ENCODE results near the gene MCM5. TPM values are rescaled to one million over a fixed set of nuclear protein-coding genes. Genes with fewer than 3 reads are reported as not detected.

MCM5 gene
- total and polyA plus RNA-seq, 2 experiments from 2014 or later: 26.2 to 82.1 TPM

GRCh38 chr22:35386670-35387288, 13.2 kb upstream of the MCM5 start:
- DNase-seq (ENCODE audit: low read depth in 1 of 2, low spot score in 1 of 2): no peak
- Histone ChIP-seq H3K36me3 (no peaks in the 10 kb centered on the region), H3K9me3 (ENCODE audit: low read depth) (no peaks in the 10 kb centered on the region), H3K27me3 (no peaks in the 10 kb centered on the region), H3K4me1 (ENCODE audit: low read depth) (no peaks in the 10 kb centered on the region), H3K27ac (no peak overlapping the region), H3K4me3 (no peak overlapping the region)
- no peak for TF ChIP-seq CTCF (IDR thresholded peaks at IDR 0.05; ENCODE audit: low read depth, low read length)

GRCh38 chr22:35390933-35391332, 9.0 kb upstream of the MCM5 start:
- TF ChIP-seq CTCF (IDR thresholded peaks at IDR 0.05; ENCODE audit: low read depth, low read length): no peak
- no peaks in the 10 kb centered on the region for H3K27me3 ChIP-seq
- no peak overlapping the region for H3K27ac ChIP-seq
- no peaks in the 10 kb centered on the region for H3K36me3 ChIP-seq
- no peaks in the 10 kb centered on the region for H3K9me3 ChIP-seq (ENCODE audit: low read depth)
- H3K4me1 ChIP-seq (ENCODE audit: low read depth): no peaks in the 10 kb centered on the region
- no peak overlapping the region for H3K4me3 ChIP-seq
- DNase-seq (ENCODE audit: low read depth in 1 of 2, low spot score in 1 of 2): no peak

- no peaks in the 10 kb centered on the region for H3K9me3 ChIP-seq (ENCODE audit: low read depth)
- H3K27me3 ChIP-seq: no peaks in the 10 kb centered on the region
- H3K4me1 ChIP-seq (ENCODE audit: low read depth): no peaks in the 10 kb centered on the region
- no peak overlapping the region for H3K27ac ChIP-seq
- TF ChIP-seq CTCF (IDR thresholded peaks at IDR 0.05; ENCODE audit: low read depth, low read length): no peak
- H3K36me3 ChIP-seq: no peaks in the 10 kb centered on the region
- H3K4me3 ChIP-seq: no peak overlapping the region
- no peak for DNase-seq (ENCODE audit: low read depth in 1 of 2, low spot score in 1 of 2)
Observed at GRCh38 chr22:35392357-35392756, 7.6 kb upstream of the MCM5 start.

GRCh38 chr22:35393116-35394010, 6.6 kb upstream of the MCM5 start:
- no peak for TF ChIP-seq CTCF (IDR thresholded peaks at IDR 0.05; ENCODE audit: low read depth, low read length)
- H3K4me1 ChIP-seq (ENCODE audit: low read depth): no peaks in the 10 kb centered on the region
- H3K36me3 ChIP-seq: no peaks in the 10 kb centered on the region
- H3K27me3 ChIP-seq: no peaks in the 10 kb centered on the region
- no peak overlapping the region for H3K27ac ChIP-seq
- DNase-seq (ENCODE audit: low read depth in 1 of 2, low spot score in 1 of 2): no peak
- no peak overlapping the region for H3K4me3 ChIP-seq
- H3K9me3 ChIP-seq (ENCODE audit: low read depth): no peaks in the 10 kb centered on the region

- DNase-seq (ENCODE audit: low read depth in 1 of 2, low spot score in 1 of 2): no peak
- TF ChIP-seq CTCF (IDR thresholded peaks at IDR 0.05; ENCODE audit: low read depth, low read length): no peak
- Histone ChIP-seq H3K27me3 (no peaks in the 10 kb centered on the region), H3K9me3 (ENCODE audit: low read depth) (no peaks in the 10 kb centered on the region), H3K36me3 (no peaks in the 10 kb centered on the region), H3K4me1 (ENCODE audit: low read depth) (no peaks in the 10 kb centered on the region), H3K4me3 (no peak overlapping the region), H3K27ac (no peak overlapping the region)
Observed at GRCh38 chr22:35394011-35394312, 6.0 kb upstream of the MCM5 start.
